Activated B cell treated with CpG ODN at 0.5 μM for 24 hours (primary cell): Measurements from ENCODE around the gene MIOX. TPM values are rescaled to one million over a fixed set of nuclear protein-coding genes. Genes with fewer than 3 reads are reported as not detected.

ENCODE experiments used
- ATAC-seq: fragments of 200-7000 bp; cut with Tn5 transposase; one replicate; pipeline ENCODE4 v1.10.0; 2021; ENCODE audit warnings: low read depth, mild to moderate bottlenecking, moderate library complexity
- CTCF ChIA-PET: fragments of 350-600 bp; sonication (Branson Sonifier 250); formaldehyde crosslinking; loops from one replicate; lab custom pipeline; 2021; ENCODE audit warnings: antibody characterized with exemption; lab: Charles Lee
- POLR2A ChIA-PET: fragments of 350-600 bp; sonication (Branson Sonifier 250); formaldehyde crosslinking; loops from one replicate; lab custom pipeline; 2021; ENCODE audit warnings: antibody characterized with exemption; lab: Charles Lee
- DNase-seq: peaks from one replicate; pipeline ENCODE4 v3.0.0; 2022
- H3K27ac Mint-ChIP-seq: one replicate; pipeline ENCODE4 v1.8.0; 2020; ENCODE audit warnings: mixed read lengths
- H3K27me3 Mint-ChIP-seq: one replicate; pipeline ENCODE4 v1.8.0; 2021; ENCODE audit warnings: mixed read lengths
- H3K36me3 Mint-ChIP-seq: one replicate; pipeline ENCODE4 v1.8.0; 2021; ENCODE audit warnings: low read depth, mixed read lengths
- H3K4me1 Mint-ChIP-seq: one replicate; pipeline ENCODE4 v1.8.0; 2021; ENCODE audit warnings: mixed read lengths
- H3K4me3 Mint-ChIP-seq: one replicate; pipeline ENCODE4 v1.8.0; 2020; ENCODE audit warnings: mild to moderate bottlenecking, mixed read lengths
- H3K9me3 Mint-ChIP-seq: one replicate; pipeline ENCODE4 v1.8.0; 2020; ENCODE audit warnings: mixed read lengths
- CTCF ChIP-seq: fragments of 200-600 bp; IDR thresholded peaks from one replicate; pipeline ENCODE4 v1.8.0; 2022; ENCODE audit warnings: antibody characterized with exemption, mild to moderate bottlenecking
- intact Hi-C: fragments of 100-400 bp; cut with micrococcal nuclease; formaldehyde crosslinking; loops from one replicate; pipeline ENCODE4 v1.15.1; 2024
- total RNA-seq: library from RNA; stranded (reverse); gene quantifications from 2 replicates; pipeline ENCODE4 v1.2.3, GENCODE V29; 2022

MIOX gene
- total RNA-seq, 1 donor from 2014 or later, result 0.22 TPM

GRCh38 chr22:50527921-50528681 is 41.4 kb downstream of the MIOX start:
- no peaks in the 10 kb centered on the region for H3K9me3 Mint-ChIP-seq
- DNase-seq (no peak), ATAC-seq (no peak)
- intact Hi-C loops, result loop anchor here (5.0 kb wide), 1 partner anchor 601 kb away; no protein-coding TSS in a partner anchor
- H3K36me3 Mint-ChIP-seq, result peaks cover 25% of the 10 kb centered on the region
- H3K4me1 Mint-ChIP-seq, result peaks cover 40% of the 10 kb centered on the region
- H3K27me3 Mint-ChIP-seq, result no peaks in the 10 kb centered on the region
- POLR2A ChIA-PET, result interaction anchor here (0.6 to 13.6 kb wide), 11 partner anchors 17 to 337 kb away, joined by 3 to 946 read pairs (median 43); partner anchors contain the start of genes CHKB, KLHDC7B, LMF2 and NCAPH2
- peak overlapping the region; percentile 84 for H3K4me3 Mint-ChIP-seq
- peak overlapping the region; percentile 90 for H3K27ac Mint-ChIP-seq
- CTCF ChIA-PET, result interaction anchor here (0.9 to 1.1 kb wide), 4 partner anchors 11 to 36 kb away, joined by 3 to 4 read pairs (median 3); partner anchors contain the start of gene SYCE3
- TF ChIP-seq CTCF, result no peak

GRCh38 chr22:50528682-50529415 is 42.2 kb downstream of the MIOX start:
- Mint-ChIP-seq H3K36me3 (peaks cover 18% of the 10 kb centered on the region), H3K9me3 (no peaks in the 10 kb centered on the region), H3K27ac (peak overlapping the region; percentile 90), H3K27me3 (no peaks in the 10 kb centered on the region), H3K4me3 (peak overlapping the region; percentile 78), H3K4me1 (peaks cover 47% of the 10 kb centered on the region)
- ATAC-seq (no peak), DNase-seq (no peak)
- TF ChIP-seq CTCF, result no peak
- ChIA-PET CTCF (interaction anchor here (0.9 to 1.1 kb wide), 2 partner anchors 11 to 12 kb away, joined by 3 to 4 read pairs; no protein-coding TSS in a partner anchor), POLR2A (interaction anchor here (0.6 to 13.6 kb wide), 13 partner anchors 17 to 338 kb away, joined by 3 to 946 read pairs (median 6); partner anchors contain the start of genes ARSA, CHKB, KLHDC7B and LMF2)
- intact Hi-C loops, result loop anchor here (5.0 kb wide), 1 partner anchor 602 kb away; no protein-coding TSS in a partner anchor

GRCh38 chr22:50529416-50529896 is 42.8 kb downstream of the MIOX start:
- peaks cover 52% of the 10 kb centered on the region for H3K4me1 Mint-ChIP-seq
- peaks cover 17% of the 10 kb centered on the region for H3K36me3 Mint-ChIP-seq
- H3K27ac Mint-ChIP-seq, result peak overlapping the region; percentile 75
- H3K4me3 Mint-ChIP-seq, result peak overlapping the region; percentile 78
- no peaks in the 10 kb centered on the region for H3K27me3 Mint-ChIP-seq
- intact Hi-C loops, result loop anchor here (5.0 kb wide), 1 partner anchor 602 kb away; no protein-coding TSS in a partner anchor
- POLR2A ChIA-PET, result interaction anchor here (0.5 to 13.6 kb wide), 13 partner anchors 16 to 339 kb away, joined by 3 to 946 read pairs (median 5); partner anchors contain the start of genes ARSA, CHKB, KLHDC7B and LMF2
- DNase-seq, result no peak
- no peak for TF ChIP-seq CTCF
- H3K9me3 Mint-ChIP-seq, result no peaks in the 10 kb centered on the region
- ATAC-seq, result no peak
- CTCF ChIA-PET, result interaction anchor here (0.7 to 0.9 kb wide), 3 partner anchors 10 to 92 kb away, joined by 3 to 4 read pairs (median 4); no protein-coding TSS in a partner anchor

GRCh38 chr22:50529897-50530579 is 43.4 kb downstream of the MIOX start, which contains the start of gene TYMP:
Gene TYMP (minus strand): TSS chr22:50530012. CDS start chr22:50529709, 303 bp downstream.
- ChIA-PET POLR2A (interaction anchor here (0.5 to 13.6 kb wide), 13 partner anchors 15 to 339 kb away, joined by 3 to 946 read pairs (median 5); partner anchors contain the start of genes ARSA, CHKB, KLHDC7B and LMF2), CTCF (interaction anchor here (0.7 to 0.9 kb wide), 2 partner anchors 9 to 91 kb away, joined by 4 read pairs; no protein-coding TSS in a partner anchor)

More at GRCh38 chr22:50529897-50530579, 43.4 kb downstream of the MIOX start, which contains the start of gene TYMP:
- no peaks in the 10 kb centered on the region for H3K27me3 Mint-ChIP-seq
- peak within 1 kb of the TSS; percentile 92 for H3K4me3 Mint-ChIP-seq
- peak within 1 kb of the TSS; percentile 99 for H3K27ac Mint-ChIP-seq
- H3K36me3 Mint-ChIP-seq, result peaks cover 12% of the 10 kb centered on the region
- no peak for TF ChIP-seq CTCF
- H3K9me3 Mint-ChIP-seq, result no peaks in the 10 kb centered on the region
- H3K4me1 Mint-ChIP-seq, result peaks cover 52% of the 10 kb centered on the region
- ATAC-seq, result peak; percentile 25
- peak; percentile 83 for DNase-seq
- intact Hi-C loops, result loop anchor here (2.0 to 5.0 kb wide), 3 partner anchors 55 to 603 kb away; partner anchors contain the start of gene SBF1
